HEK293T (cell line): Measurements from ENCODE around the gene ZNF780A.

Source experiments
- ELF4 ChIP-seq: fragments of 450-650 bp; IDR thresholded peaks from 2 replicates; pipeline ENCODE4 v1.6.1; 2017; ENCODE audit warnings: antibody characterized with exemption
- FOXA1 ChIP-seq: fragments of 450-650 bp; IDR thresholded peaks from 2 replicates; pipeline ENCODE4 v1.6.1; 2016; ENCODE audit warnings: mild to moderate bottlenecking
- FOXM1 ChIP-seq: fragments of 450-650 bp; IDR thresholded peaks from 2 replicates; pipeline ENCODE4 v1.6.1; 2017; ENCODE audit warnings: mild to moderate bottlenecking, borderline replicate concordance
- L3MBTL2 ChIP-seq: fragments of 450-650 bp; conservative IDR thresholded peaks from 2 replicates; pipeline ENCODE4 v1.6.1; 2016; ENCODE audit warnings: mild to moderate bottlenecking
- NFRKB ChIP-seq: fragments of 450-650 bp; IDR thresholded peaks from 2 replicates; pipeline ENCODE4 v1.6.1; 2016; ENCODE audit warnings: mild to moderate bottlenecking, moderate library complexity
- PKNOX1 ChIP-seq: fragments of 450-650 bp; IDR thresholded peaks from 2 replicates; pipeline ENCODE4 v1.6.1; 2016
- SUZ12 ChIP-seq: fragments of 450-650 bp; IDR thresholded peaks from 2 replicates; pipeline ENCODE4 v1.6.1; 2016; ENCODE audit warnings: mild to moderate bottlenecking

- TF ChIP-seq FOXM1, result no peak
- no peak for TF ChIP-seq L3MBTL2
- TF ChIP-seq ELF4, result no peak
- TF ChIP-seq SUZ12, result no peak
- TF ChIP-seq NFRKB, result no peak
- TF ChIP-seq PKNOX1, result no peak
- no peak for TF ChIP-seq FOXA1
Observed at GRCh38 chr19:40033989-40034560, 56.7 kb downstream of the ZNF780A start.
